Nephron progenitor cell (in vitro differentiated cells): ENCODE results near the gene USH2A.

ENCODE experiments used
- DNase-seq: peaks from one replicate; pipeline ENCODE4 v3.0.0; 2021
- H3K27ac Mint-ChIP-seq: 2 replicates; pipeline ENCODE4 v1.8.0; 2021; ENCODE audit warnings: mild to moderate bottlenecking, moderate library complexity, mixed read lengths
- H3K27me3 Mint-ChIP-seq: 2 replicates; pipeline ENCODE4 v1.8.0; 2021; ENCODE audit warnings: mild to moderate bottlenecking, low read depth, mixed read lengths; ENCODE audit not compliant: poor library complexity
- H3K36me3 Mint-ChIP-seq: 2 replicates; pipeline ENCODE4 v1.8.0; 2021; ENCODE audit warnings: low read depth, mixed read lengths
- H3K4me1 Mint-ChIP-seq: 2 replicates; pipeline ENCODE4 v1.8.0; 2021; ENCODE audit warnings: mixed read lengths
- H3K4me3 Mint-ChIP-seq: 2 replicates; pipeline ENCODE4 v1.8.0; 2021; ENCODE audit warnings: mild to moderate bottlenecking, moderate library complexity, mixed read lengths
- H3K9me3 Mint-ChIP-seq: 2 replicates; pipeline ENCODE4 v1.8.0; 2021; ENCODE audit warnings: mild to moderate bottlenecking, moderate library complexity, mixed read lengths
- TF ChIP-seq, protein P1 (sequence below): fragments of 200-600 bp; sonication (generic); IDR thresholded peaks from 2 replicates; pipeline ENCODE4 v1.5.0; 2021; ENCODE audit warnings: antibody characterized with exemption

USH2A gene

GRCh38 chr1:216210081-216210480, 213.2 kb downstream of the USH2A start:
- no peak for DNase-seq
- H3K4me3 Mint-ChIP-seq = no peak overlapping the region

GRCh38 chr1:216209125-216209524, 214.1 kb downstream of the USH2A start:
- Mint-ChIP-seq H3K4me1 (no peaks in the 10 kb centered on the region), H3K9me3 (no peaks in the 10 kb centered on the region), H3K27ac (no peak overlapping the region), H3K27me3 (peaks cover 14% of the 10 kb centered on the region), H3K4me3 (no peak overlapping the region), H3K36me3 (no peaks in the 10 kb centered on the region)
- DNase-seq = no peak
- TF ChIP-seq, protein P1, sequence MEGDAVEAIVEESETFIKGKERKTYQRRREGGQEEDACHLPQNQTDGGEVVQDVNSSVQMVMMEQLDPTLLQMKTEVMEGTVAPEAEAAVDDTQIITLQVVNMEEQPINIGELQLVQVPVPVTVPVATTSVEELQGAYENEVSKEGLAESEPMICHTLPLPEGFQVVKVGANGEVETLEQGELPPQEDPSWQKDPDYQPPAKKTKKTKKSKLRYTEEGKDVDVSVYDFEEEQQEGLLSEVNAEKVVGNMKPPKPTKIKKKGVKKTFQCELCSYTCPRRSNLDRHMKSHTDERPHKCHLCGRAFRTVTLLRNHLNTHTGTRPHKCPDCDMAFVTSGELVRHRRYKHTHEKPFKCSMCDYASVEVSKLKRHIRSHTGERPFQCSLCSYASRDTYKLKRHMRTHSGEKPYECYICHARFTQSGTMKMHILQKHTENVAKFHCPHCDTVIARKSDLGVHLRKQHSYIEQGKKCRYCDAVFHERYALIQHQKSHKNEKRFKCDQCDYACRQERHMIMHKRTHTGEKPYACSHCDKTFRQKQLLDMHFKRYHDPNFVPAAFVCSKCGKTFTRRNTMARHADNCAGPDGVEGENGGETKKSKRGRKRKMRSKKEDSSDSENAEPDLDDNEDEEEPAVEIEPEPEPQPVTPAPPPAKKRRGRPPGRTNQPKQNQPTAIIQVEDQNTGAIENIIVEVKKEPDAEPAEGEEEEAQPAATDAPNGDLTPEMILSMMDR = no peak

More at GRCh38 chr1:216210081-216210480, 213.2 kb downstream of the USH2A start:
- no peaks in the 10 kb centered on the region for H3K4me1 Mint-ChIP-seq
- peaks cover 14% of the 10 kb centered on the region for H3K27me3 Mint-ChIP-seq
- H3K27ac Mint-ChIP-seq = no peak overlapping the region
- TF ChIP-seq, protein P1 = no peak
- H3K9me3 Mint-ChIP-seq = no peaks in the 10 kb centered on the region
- no peaks in the 10 kb centered on the region for H3K36me3 Mint-ChIP-seq

DNA sequence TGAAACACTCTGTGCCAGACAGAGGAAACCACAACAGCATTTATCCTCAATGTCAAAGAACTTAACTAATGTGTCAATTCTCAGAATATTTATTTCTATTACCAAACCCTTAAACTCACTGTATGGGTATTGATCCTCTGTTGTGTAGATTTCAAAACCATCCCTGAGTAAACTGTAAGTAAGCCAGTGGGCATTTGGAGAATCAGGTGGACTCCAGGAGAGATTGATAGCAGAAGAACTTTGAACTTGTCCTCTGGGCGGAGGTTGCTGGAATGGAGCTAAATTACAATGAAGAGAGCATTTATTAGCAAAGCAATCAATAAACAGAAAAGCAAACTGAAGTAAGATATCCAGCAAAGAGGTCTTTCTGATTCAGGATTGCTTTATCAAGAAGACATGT, 216.1 kb downstream of the USH2A start:
- DNase-seq = no peak
- Mint-ChIP-seq H3K9me3 (no peaks in the 10 kb centered on the region), H3K4me3 (no peak overlapping the region), H3K4me1 (no peaks in the 10 kb centered on the region), H3K27me3 (peaks cover 14% of the 10 kb centered on the region), H3K27ac (no peak overlapping the region), H3K36me3 (no peaks in the 10 kb centered on the region)
- TF ChIP-seq, protein P1 = no peak

DNA sequence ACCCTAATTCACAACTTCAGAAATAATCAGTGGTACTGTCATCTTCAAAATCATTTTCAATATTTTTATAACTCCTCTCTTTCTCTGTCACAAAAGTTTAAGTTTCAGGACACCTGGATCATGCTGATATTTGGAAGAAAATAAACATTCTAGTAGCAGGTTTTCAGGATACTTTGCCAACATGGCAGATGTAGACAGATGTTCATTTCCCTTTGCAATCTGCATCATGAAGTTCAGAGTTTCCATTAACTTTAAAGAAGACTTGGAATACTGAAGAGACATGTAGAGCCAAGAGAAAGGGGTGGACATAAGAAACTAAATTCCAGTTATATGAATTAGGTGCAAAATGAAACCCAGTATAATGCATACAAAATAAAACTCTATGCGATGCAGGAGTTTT, 218.1 kb downstream of the USH2A start:
- no peak overlapping the region for H3K27ac Mint-ChIP-seq
- no peaks in the 10 kb centered on the region for H3K9me3 Mint-ChIP-seq
- H3K4me3 Mint-ChIP-seq = no peak overlapping the region
- H3K4me1 Mint-ChIP-seq = no peaks in the 10 kb centered on the region
- DNase-seq = no peak
- H3K36me3 Mint-ChIP-seq = no peaks in the 10 kb centered on the region
- TF ChIP-seq, protein P1 = no peak
- peaks cover 9% of the 10 kb centered on the region for H3K27me3 Mint-ChIP-seq

DNA sequence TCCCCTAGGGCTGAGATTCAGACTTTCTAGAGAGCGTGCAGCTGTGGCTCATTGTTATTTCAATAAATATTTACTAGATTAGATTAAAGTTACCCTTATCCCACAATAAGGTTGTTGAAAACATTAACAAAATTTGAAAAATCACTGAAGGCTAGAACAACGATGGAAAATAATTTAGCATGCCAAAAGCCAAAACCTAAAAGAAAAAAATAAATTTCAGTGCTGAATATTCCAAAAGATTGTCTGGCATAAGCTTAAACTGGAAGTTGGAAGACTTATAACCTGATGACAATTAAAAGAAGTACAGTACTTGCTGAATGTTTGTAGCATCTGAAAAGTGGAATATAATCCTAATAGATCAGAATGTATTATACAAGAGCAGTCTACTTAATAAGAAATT, 221.3 kb downstream of the USH2A start:
- Mint-ChIP-seq H3K27ac (no peak overlapping the region), H3K9me3 (no peaks in the 10 kb centered on the region), H3K27me3 (peaks cover 5% of the 10 kb centered on the region), H3K4me1 (no peaks in the 10 kb centered on the region), H3K36me3 (no peaks in the 10 kb centered on the region), H3K4me3 (no peak overlapping the region)
- TF ChIP-seq, protein P1 = no peak
- no peak for DNase-seq

DNA sequence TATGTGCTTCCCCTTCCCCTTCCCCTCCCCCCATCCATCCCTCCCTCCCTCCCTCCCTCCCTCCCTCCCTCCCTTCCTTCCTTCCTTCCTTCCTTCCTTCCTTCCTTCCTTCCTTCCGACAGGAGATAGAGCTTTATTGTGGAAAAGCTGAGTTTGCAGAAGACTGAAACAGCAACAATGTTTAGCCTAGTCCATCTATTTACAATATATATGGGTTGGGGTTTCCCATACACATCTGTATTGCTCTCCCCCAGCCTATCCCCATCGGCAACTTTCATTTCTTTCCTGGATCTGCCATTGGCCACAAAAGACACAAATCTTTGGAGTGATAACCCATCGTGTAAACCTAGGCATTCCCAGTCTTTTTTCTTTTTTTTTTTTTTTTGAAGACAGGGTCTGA, 222.3 kb downstream of the USH2A start:
- peaks cover 3% of the 10 kb centered on the region for H3K27me3 Mint-ChIP-seq
- H3K9me3 Mint-ChIP-seq = no peaks in the 10 kb centered on the region
- no peak for DNase-seq
- H3K27ac Mint-ChIP-seq = no peak overlapping the region
- TF ChIP-seq, protein P1 = no peak
- H3K4me3 Mint-ChIP-seq = no peak overlapping the region
- H3K4me1 Mint-ChIP-seq = no peaks in the 10 kb centered on the region
- no peaks in the 10 kb centered on the region for H3K36me3 Mint-ChIP-seq
